MM.1S (cell line): ENCODE measurements around the gene SDCCAG8.

Experiments
- CTCF ChIP-seq: fragments of 300-600 bp; sonication (generic); IDR thresholded peaks from 2 replicates; pipeline ENCODE4 v1.5.1; 2016; ENCODE audit warnings: antibody characterized with exemption, low read length, mixed read lengths
- EZH2 ChIP-seq: fragments of 300-600 bp; sonication (generic); optimal IDR thresholded peaks from 2 replicates; pipeline ENCODE3; 2017; ENCODE audit warnings: low read depth, mild to moderate bottlenecking, antibody characterized with exemption, low read length, mixed read lengths
- EZH2phosphoT487 ChIP-seq: fragments of 300-600 bp; sonication (generic); IDR thresholded peaks from 2 replicates; pipeline ENCODE4 v1.6.1; 2018; ENCODE audit warnings: antibody characterized with exemption, low read length

GRCh38 chr1:243469497-243469896 lies 213.7 kb downstream of the SDCCAG8 start:
- TF ChIP-seq CTCF (no peak), EZH2 (no peak), EZH2phosphoT487 (no peak)
